Activated T-cell treated with anti-CD3 and anti-CD28 coated beads for 48 hours (primary cell): Measurements from ENCODE around the gene ATPAF2.

Source experiments
- DNase-seq: peaks from one replicate; pipeline ENCODE4 v3.0.0-alpha.2; 2020; ENCODE audit warnings: low read depth

Gene ATPAF2

GRCh38 chr17:18038861-18039534 lies at the start of gene ATPAF2, which contains the start of gene GID4:
Gene ATPAF2, minus strand, starts transcription at chr17:18039168. Its CDS starts 155 bp downstream, at chr17:18039013.
Gene GID4, plus strand, starts transcription at chr17:18039408. Its CDS starts 57 bp downstream, at chr17:18039465.
- peak; percentile 100 for DNase-seq

DNA sequence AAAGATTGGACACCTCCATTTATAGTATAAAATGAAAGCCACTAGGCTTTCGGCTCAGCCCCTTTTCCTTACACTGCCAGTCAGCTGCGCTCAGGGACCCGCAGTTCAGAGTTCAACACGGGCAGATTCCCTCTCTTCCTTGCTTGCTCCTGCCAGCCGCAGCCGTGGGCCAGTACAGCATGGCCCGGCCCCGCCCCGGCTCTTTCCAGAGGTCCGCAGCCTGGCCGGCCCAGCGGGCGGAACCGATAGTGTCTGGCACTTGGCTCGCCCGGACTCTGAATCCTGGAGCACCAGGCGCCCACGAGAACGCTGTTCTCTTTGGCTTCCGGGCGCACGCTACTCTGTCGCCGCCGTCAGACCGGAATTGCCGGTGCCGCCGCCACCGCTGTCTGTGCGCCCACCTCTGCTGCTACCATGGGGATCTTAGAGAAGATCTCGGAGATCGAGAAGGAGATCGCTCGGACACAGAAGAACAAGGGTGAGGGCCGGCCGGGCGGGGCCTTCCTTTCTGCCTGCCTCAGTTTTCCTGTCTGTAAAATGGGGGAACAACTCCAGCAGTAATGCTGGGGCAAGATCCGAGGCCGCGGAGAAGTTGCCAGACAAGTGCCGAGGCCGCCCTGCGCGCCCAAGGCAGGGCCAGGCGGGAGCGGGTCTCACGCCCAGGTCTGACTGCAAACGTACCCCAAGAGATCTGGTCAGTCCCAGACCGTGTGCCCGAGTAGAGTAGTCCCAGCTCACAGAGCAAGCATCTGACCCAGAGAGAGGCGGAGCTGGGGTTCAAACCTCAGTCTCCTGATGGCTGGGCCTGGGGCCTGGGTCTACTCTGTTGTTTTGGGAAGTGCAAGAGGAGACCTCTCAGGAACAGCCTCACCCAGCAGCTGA lies 48.9 kb upstream of the ATPAF2 start, which contains the start of gene DRG2:
Gene DRG2 (plus strand): TSS at position 339 of the 882 bp plus-strand sequence. CDS start 76 bp downstream, at position 415.
- peak; percentile 92 for DNase-seq

DNA sequence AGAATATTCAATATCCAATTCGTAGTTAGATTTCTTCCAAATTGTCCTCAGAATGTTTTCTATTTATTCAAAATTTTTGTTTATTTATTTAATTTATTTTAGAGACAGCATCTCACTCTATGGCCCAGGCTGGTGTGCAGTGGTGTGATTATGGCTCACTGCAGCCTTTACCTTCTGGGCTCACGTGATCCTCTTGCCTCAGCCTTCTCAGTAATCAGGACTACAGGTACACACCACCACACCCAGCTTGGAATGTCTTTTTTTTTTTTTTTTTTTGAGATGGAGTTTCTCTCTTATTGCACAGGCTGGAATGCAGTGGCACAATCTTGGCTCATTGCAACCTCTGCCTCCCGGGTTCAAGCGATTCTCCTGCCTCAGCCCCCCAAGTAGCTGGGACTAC lies 45.3 kb upstream of the ATPAF2 start:
- DNase-seq: no peak

GRCh38 chr17:18079543-18079942 lies 40.6 kb upstream of the ATPAF2 start:
- DNase-seq: no peak

GRCh38 chr17:18076936-18077335 lies 38.0 kb upstream of the ATPAF2 start:
- DNase-seq: no peak

DNA sequence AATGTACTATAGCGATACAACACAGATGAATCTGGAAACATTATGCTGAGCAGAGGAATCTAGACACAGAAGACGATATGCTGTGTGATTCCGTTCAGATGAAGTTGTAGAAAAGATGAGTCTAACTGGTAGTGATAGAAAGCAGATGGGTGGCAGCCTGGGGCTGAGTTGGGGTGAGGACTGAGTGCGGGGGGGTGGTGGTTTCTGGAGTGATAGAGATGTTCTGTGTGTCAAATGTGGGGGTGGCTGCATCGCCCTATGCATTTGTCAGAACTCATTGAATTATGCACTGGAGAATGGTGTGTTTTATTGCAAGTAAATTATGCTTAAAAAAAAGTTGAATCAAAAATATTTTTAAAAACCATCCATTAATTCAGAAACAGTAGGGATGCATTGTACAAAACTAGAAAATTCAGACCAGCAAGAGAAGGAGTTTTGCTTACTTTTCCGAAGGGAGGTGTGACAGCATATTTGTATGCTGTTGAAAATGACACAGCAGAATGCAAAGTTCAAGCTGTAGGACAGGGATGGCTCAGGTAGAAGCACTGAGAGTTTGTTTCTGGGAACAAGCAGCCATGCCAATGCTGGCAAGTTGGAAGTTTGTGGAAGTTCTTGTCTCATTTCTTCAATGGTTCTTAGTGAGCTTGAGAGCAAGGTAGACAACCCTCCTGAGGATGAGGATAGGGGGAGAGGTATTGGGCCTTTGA lies 35.8 kb upstream of the ATPAF2 start:
- no peak for DNase-seq

DNA sequence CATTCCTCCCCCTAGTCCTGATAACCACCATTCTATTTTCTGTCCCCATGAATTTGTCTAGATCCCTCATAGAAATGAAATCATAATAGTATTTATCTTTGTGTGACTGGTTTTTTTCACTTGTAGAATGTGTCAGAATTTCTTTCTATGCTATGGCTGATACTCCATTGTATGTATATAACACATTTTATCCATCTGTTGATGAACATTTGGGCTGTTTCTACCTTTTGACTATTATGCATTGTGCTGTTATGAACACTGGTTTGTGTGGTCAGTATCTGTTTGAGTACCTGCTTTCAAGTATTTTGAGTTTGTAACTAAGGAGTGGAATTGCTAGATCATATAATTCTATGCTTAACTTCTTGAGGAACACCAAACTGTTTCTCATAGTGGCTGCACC lies 32.8 kb upstream of the ATPAF2 start:
- no peak for DNase-seq

DNA sequence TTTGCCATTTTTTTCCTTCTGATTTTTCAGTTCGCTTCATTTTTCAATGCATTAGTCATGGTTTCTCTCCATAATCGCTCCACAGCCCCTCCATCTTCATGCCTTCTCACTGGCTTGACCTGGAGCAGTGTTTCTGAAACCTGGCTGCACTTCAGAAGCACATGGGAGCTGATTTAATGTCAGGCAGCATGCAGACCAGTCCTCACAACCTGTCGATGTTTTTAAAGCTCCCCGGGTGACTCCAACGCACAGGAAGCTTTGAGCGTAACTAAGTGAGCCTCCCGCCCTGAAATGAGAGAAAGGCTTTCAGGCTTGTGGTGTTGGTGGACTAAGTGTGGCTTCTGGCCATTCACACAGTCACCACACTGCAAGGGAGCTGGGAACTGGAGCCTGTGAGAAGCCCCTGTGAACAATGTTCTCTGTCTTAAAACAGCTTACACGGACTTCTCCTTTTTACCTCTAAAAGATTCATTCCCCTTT lies 31.9 kb upstream of the ATPAF2 start:
- DNase-seq: no peak

- no peak for DNase-seq
Observed at GRCh38 chr17:18069101-18069500, 30.1 kb upstream of the ATPAF2 start.

- DNase-seq: no peak
Observed at GRCh38 chr17:18066866-18067265, 27.9 kb upstream of the ATPAF2 start.

GRCh38 chr17:18065546-18065945 lies 26.6 kb upstream of the ATPAF2 start:
- no peak for DNase-seq

DNA sequence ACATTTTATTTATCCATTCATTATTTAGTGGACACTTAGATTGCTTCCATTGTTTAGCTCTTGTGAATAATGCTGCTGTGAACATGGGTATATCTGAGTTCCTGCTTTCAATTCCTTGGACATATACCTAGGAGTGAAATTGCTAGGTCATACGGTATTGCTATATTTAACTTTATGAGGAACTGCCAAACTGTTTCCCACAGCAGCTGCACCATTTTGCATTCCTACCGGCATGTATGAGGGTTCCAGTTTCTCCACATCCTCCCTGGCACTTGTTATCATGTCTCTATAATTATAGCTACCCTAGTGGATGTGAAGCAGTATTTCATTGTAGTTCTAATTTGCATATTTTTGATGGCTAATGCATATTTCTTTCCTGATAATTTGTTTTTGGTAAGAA lies 25.1 kb upstream of the ATPAF2 start:
- no peak for DNase-seq

DNA sequence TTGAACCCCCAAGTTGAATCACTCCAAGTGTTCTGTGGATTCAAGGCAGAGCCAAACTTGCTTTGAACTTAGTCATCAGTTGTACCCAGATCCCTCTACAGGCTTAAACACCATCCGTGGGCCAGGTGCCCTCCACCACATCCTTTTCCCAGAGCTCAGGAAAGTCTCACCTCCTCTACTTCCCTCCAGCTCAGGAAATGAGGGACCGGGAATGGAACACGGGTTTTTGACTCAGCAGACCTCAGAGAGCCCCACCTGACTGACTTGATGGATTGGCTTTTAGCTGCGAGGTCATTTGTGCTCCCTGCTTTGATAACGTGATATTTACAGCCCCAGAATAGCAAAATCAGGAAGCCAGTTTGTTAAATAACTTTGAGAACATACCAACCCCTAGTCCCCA lies 20.3 kb upstream of the ATPAF2 start:
- no peak for DNase-seq

DNA sequence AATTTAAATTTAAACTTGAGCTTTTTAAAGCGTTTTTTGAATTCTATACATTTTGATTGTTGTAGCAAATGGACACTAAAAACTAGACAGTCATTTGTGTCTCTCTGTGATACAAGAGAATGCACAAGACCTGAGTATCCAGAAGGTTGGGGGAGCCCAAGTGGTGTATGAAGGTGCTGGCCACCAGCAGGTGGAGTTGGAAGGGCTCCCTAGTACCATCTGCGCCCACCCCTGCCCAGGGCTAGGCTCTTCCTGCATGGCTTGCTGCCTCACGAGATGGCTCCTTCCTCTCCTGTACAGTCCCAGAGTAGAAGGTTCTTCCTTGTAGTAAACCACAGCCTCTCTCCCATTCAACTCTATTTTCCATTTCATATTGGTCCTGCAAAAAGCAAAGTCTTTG lies 17.2 kb upstream of the ATPAF2 start:
- DNase-seq: no peak

DNA sequence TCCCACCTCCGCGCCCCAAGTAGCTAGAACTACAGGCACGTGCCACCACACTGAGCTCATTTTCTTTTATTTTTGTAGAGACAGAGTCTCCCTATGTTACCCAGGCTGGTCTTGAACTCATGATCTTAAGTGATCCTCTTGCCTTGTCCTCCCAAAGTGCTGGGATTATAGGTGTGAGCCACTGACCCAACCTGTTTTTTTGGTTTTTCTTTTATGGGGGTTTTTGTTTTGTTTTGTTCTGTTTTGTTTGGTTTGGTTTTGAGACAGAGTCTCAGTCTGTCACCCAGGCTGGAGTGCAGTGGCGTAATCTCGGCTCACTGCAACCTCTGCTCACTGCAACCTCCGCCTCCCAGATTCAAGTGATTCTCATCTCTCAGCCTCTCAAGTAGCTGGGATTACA lies 16.6 kb upstream of the ATPAF2 start:
- no peak for DNase-seq

DNA sequence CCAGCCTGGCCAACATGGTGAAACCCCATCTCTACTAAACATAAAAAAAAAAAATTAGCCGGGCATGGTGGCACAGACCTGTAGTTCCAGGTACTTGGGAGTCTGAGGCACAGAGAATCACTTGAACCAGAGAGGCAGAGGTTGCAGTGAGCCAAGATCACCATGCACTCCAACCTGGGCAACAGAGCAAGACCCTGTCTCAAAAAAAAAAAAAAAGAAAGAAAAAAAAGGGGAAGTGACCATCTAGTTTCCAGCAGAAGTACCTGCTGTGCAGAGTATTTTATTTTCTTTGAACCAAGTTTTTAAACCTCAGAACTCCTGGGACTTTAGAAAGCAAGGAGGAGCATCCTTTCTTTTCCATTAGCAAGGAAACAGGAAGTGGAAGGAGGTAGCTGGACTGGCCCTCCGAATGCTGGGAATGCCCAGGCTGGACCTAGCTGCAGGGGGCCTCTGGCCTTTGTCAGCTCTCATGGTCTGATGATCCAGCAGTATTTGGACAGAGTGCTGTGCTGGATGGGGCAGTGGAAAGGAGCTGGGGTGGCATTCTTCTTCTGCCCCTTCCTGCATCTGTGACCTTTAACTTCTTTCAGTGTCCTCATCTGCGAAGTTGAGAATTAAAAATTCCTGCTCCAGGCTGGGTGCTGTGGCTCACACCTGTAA lies 6.9 kb upstream of the ATPAF2 start:
- DNase-seq: no peak

DNA sequence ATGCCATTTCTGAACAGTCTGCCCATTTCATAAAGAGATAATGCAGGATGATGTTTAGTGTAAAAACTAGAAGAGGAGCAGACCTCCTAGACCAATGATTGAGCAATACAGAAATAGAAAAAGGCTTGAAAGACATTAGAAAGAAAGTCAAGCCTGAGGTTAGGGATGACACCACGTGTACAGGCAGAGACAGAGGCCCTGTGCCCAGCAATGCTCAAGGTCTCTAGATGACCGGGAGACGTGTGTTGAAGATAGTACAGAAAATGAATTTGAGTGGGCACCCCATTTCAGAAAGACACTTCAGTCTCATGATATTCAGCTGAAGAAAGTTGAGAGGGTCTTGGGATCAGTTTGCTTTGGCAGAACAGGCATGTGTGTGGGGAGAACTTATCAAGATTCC lies 5.6 kb upstream of the ATPAF2 start:
- DNase-seq: no peak

DNA sequence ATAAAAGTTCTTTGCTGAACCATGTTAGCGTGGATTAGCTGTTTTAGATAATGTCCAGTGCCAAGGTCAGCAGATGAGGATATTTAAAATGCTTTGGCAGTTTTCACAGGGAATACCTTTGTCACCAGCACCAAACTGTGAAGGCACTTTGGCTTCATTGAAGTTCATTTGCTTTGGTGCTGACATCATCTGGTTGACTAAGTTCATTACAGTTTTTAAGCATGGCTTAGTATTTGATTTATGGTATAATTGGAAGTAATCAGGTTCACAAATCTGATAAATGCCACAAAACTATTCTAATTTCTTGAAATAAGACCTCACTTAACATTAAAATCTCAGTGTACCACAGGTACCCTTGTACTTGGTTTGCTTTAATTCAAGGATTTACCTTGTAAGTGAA lies 4.5 kb upstream of the ATPAF2 start:
- no peak for DNase-seq

DNA sequence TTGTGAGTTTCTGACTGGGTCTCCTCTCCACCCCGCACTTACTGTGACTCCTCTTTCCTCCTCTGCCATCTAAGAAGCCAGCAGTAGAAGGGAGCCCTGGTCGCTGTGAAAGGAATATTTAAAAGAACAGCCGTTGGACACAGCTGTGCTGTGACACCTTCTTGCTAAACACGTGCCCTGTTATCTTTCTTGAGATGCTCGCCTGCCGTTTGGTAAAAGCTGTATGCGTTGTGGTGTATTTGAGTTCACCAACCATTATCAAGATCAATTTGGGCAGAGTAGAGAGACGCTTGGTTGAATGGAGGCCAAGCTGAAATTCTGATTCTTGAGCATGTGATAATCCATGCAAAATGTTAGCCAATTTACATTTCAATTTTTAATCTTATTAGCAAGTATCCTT lies 4.0 kb upstream of the ATPAF2 start:
- DNase-seq: no peak

GRCh38 chr17:18041776-18042175 lies 2.8 kb upstream of the ATPAF2 start:
- DNase-seq: no peak

- DNase-seq: no peak
Observed at GRCh38 chr17:18040261-18040858, 1.4 kb upstream of the ATPAF2 start.
